Fibroblast of pulmonary artery (primary cell): ENCODE measurements around the gene S100PBP.

ENCODE experiments used
- DNase-seq: peaks from one replicate; pipeline ENCODE4 v3.0.0-alpha.2; 2010; ENCODE audit warnings: low read depth
- H3K4me3 ChIP-seq: replicated peaks from 2 replicates; pipeline ENCODE4 v1.5.1; 2011; ENCODE audit warnings: low read depth, mild to moderate bottlenecking, control low read depth, low read length, moderate library complexity
- TF ChIP-seq, protein P1 (sequence below): IDR thresholded peaks from 2 replicates; pipeline ENCODE4 v1.5.1; 2011; ENCODE audit warnings: mild to moderate bottlenecking, control low read depth, low read length, inconsistent platforms; ENCODE audit errors: missing control alignments

Gene S100PBP

GRCh38 chr1:32817159-32817814, at the start of gene S100PBP, which contains the start of gene YARS1:
S100PBP (plus strand) TSS chr1:32817653; CDS start chr1:32826100, 8,447 bp downstream.
YARS1 (minus strand) TSS chr1:32817358; CDS start chr1:32817244, 114 bp downstream.
- DNase-seq = peak; percentile 98
- TF ChIP-seq, protein P1, sequence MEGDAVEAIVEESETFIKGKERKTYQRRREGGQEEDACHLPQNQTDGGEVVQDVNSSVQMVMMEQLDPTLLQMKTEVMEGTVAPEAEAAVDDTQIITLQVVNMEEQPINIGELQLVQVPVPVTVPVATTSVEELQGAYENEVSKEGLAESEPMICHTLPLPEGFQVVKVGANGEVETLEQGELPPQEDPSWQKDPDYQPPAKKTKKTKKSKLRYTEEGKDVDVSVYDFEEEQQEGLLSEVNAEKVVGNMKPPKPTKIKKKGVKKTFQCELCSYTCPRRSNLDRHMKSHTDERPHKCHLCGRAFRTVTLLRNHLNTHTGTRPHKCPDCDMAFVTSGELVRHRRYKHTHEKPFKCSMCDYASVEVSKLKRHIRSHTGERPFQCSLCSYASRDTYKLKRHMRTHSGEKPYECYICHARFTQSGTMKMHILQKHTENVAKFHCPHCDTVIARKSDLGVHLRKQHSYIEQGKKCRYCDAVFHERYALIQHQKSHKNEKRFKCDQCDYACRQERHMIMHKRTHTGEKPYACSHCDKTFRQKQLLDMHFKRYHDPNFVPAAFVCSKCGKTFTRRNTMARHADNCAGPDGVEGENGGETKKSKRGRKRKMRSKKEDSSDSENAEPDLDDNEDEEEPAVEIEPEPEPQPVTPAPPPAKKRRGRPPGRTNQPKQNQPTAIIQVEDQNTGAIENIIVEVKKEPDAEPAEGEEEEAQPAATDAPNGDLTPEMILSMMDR = no peak

DNA sequence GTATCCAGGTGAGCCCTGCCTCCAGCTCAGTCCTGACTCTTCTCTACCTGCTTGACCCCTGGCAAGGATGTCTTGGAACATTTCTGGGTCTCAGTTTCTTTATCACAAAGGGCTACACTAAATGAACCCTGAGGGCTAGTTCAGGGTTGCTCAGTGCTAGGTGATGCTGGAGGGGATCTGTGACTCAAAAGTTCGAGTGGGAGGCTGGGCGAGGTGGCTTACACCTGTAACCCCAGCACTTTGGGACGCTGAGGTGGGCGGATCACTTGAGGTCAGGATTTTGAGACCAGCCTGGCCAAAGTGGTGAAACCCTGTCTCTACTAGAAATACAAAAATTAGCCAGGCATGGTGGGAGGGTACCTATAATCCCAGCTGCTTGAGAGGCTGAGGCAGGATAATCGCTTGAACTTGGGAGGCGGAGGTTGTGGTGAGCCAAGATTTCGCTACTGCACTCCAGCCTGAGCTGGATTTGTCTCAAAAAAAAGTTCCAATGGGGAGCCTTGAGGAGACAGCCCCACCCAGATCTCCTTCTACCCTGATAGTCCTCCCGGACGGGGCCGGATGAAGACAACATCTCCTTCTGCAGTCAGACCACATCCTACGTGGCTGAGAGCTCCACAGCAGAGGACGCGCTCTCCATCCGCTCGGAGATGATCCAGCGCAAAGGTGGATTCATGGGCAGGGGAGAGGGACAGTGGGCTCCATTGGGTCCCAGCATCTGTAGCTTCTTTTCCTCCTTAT, 49.2 kb upstream of the S100PBP start:
- TF ChIP-seq, protein P1 = no peak
- no peak for DNase-seq
- no peak overlapping the region for H3K4me3 ChIP-seq

More at GRCh38 chr1:32817159-32817814, at the start of gene S100PBP, which contains the start of gene YARS1:
- H3K4me3 ChIP-seq = peak within 1 kb of the TSS; percentile 99

DNA sequence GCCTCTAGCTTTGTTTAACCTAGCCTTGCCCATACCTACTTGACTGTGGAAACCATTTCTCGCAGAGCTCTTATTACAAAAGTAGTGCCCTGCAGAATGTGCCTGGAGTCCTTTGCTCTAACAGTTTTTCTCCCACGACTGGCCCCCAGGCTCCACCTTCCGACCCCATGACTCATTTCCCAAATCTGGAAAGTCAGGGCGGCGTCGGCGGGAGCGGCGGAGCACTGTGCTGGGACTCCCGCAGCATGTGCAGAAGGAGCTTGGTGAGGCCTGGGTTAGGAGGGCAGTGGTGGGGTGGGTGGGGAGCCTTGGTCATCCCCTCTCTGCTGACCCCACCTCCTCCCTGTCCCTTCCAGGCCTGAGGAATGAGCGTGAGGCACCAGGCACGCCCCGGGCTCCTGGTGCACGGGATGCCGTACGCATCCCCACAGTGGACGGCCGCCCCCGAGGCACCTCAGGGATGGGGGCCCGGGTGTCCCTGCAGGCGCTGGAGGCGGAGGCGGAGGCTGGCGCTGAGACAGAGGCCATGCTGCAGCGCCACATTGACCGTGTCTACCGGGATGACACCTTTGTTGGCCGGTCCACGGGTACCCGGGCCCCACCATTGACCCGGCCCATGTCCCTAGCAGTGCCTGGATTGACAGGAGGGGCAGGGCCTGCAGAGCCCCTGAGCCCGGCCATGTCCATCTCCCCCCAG, 47.8 kb upstream of the S100PBP start:
- peak; percentile 39 for DNase-seq
- H3K4me3 ChIP-seq = no peak overlapping the region
- TF ChIP-seq, protein P1 = no peak

- H3K4me3 ChIP-seq = no peak overlapping the region
- no peak for DNase-seq
- TF ChIP-seq, protein P1 = no peak
Measured at GRCh38 chr1:32770221-32770731, 47.2 kb upstream of the S100PBP start.

GRCh38 chr1:32770741-32771548, 46.5 kb upstream of the S100PBP start:
- TF ChIP-seq, protein P1 = no peak
- DNase-seq = no peak
- no peak overlapping the region for H3K4me3 ChIP-seq
